Posterior vena cava (tissue), 2 donors: ENCODE results near the gene SOX1. TPM values are rescaled to one million over a fixed set of nuclear protein-coding genes. Genes with fewer than 3 reads are reported as not detected.

Experiments used
- DNase-seq: peaks from one replicate; pipeline ENCODE4 v3.0.0-alpha.2; 2020; ENCODE audit warnings: low spot score
- intact Hi-C, 2 donors: fragments of 100-400 bp; cut with DNase I; formaldehyde crosslinking; loops; one replicate each; pipeline versions ENCODE4 v1.14.1 to v1.14.2; 2022 to 2023
- total RNA-seq, 2 donors: library from RNA; stranded (reverse); fragmentation: NEBNext Ultra II Directional; extraction: Animal tissue kit (Norgen Biotek cat#: 25700); gene quantifications; one replicate each; pipeline ENCODE4 v1.2.1, GENCODE V29; 2021
- donor health status: DM: yes; HTN: yes; CAD: no.
- donor health status: DM: yes; HTN: yes; CAD: no.

The SOX1 gene
- total RNA-seq, 2 donors from 2014 or later: not detected

DNA sequence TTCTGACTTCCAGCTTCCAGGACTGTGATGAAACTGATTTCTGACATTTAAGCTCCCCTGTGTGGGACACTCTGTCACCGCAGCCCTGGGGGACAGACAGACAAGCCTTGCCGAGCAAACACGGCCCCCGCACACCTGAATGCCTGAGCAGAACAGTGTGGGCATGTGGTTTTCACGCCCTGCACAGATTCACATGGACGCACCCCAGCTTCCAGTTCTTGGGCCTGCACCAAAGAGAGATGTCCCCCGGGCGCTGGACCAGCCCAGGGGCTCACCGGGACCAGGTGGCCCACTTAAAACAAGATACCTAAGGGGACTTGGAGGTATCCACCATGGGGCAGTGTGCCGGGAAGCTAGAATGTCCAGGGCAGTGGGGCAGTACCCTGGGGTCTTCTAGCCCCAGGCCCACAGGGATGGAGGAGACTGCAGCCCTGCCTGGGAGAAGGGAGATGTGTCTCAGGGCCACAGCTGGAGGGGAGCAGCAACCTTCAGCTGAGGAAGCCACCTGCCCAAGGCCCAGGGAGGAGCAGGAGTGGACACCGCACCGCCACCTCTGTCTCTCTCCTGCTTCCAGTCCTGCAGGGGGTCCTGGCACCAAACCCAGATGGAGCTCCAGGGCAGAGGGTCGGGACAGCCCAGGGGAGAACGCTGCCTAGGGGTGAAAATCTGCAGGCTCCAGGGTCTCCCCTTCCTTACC is 50.5 kb downstream of the SOX1 start:
- intact Hi-C loops: no loop called here
- no peak for DNase-seq

DNA sequence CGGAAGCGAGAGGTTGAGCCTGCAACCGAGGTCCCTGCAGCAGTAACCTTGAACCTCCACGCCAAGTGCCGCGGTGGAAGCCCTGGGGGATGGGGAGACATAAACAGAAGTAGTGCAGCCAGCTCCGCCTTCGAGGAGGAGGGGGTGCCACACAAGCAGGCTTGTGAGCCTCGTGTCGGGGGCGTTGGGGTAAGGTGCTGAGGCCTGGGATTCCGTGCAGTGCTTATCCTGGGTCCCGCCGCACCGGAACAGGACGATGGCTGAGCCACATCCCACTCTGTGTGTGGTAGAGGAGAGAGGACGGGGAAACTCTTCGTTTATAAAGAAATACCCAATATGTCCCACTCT is 51.0 kb downstream of the SOX1 start:
- intact Hi-C loops: no loop called here
- DNase-seq: no peak

DNA sequence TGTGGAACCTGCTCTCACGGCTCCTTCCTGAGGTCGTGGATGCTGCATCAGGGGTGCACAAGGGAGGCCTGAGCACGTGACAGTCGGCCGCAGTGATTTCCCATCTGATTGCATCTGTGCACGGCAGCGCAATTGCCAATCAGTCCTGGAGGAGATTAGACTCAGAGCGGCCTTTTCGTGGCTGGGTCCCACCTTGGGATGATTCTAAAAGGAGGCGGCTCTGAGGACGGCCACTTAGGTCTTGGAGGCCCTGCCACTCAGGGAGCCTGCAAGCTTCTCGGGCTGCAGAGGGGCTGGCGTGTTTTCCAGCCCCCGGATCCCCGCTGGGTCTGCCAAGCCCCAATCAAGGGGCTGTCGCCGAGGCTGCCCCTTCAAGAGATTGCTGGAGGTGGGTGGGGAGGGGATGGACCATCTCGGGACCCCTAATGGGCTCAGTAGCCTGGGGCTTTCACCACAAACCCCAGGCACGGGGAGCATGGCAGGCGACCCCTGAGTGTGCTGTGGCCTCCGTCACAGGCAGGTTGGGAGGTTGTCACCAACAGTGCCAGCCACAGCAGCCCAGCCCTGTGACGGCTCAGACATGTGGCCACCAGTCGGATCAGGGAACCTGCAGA is 51.6 kb downstream of the SOX1 start:
- intact Hi-C loops: no loop called here
- DNase-seq: no peak

DNA sequence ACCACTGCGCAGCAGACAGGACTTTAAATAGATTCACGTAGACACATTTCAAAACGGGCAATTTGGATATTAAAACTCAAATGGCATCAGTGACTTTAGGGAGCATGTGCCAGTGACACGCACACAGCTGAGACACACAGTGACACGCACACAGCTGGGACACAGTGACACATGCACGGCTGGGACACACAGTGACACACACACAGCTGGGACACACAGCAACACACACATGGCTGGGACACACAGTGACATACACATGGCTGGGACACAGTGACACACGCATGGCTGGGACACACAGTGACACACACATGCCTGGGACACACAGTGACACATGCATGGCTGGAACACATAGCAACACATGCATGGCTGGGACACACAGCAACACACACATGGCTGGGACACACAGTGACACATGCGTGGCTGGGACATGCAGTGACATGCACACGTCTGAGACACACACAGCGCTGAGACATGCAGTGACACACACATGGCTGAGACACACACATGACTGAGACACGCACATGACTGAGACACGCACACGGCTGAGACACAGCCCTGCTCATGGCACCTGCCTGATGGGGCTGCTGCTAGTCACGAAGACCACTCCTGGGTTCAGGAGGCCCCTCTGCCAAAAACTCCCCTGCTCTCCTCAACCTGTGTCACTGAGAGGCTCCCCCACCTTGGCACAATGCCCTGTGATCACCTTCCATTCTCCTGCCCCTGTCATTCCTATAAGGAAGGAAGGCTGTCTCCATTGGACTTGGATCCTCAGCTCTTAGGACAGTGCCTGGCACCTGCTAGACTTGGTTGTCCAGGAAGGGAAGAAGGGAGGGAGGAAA is 52.5 kb downstream of the SOX1 start:
- no peak for DNase-seq
- intact Hi-C loops: no loop called here

DNA sequence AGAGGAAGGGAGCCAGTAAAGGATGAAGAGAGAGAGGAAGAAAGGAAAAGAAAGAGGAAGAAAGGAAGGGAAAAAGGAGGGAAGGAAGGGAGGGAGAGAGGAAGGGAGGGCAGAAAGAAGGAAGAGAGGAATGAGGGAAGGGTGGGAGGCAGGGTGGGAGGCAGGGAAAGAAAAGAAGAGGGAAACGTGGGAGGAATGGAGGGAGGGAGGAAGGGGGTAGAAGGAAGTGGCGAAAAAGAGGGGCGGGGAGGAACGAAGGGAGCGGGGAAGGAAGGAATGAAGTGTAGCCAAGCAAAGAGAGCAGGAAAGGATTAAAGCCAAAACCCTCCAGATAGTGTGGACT is 53.1 kb downstream of the SOX1 start:
- intact Hi-C loops: no loop called here
- DNase-seq: no peak
